Activated CD8-positive, alpha-beta memory T cell treated with anti-CD3 and anti-CD28 coated beads, Interleukin-2, amount 50 U/mL, for 1 hour (primary cell): Measurements from ENCODE around the gene CENPW.

ENCODE experiments used
- DNase-seq: peaks from one replicate; pipeline ENCODE4 v3.0.0-alpha.2; 2020; ENCODE audit errors: extremely low read depth

Gene CENPW

GRCh38 chr6:126339796-126340609 lies at the start of gene CENPW:
CENPW (plus strand) TSS chr6:126340115; CDS start chr6:126340274, 159 bp downstream.
- DNase-seq = peak; percentile 66

- DNase-seq = no peak
These were observed 45.9 kb upstream of the CENPW start for GRCh38 chr6:126293891-126294524.

- no peak for DNase-seq
These were observed 39.8 kb upstream of the CENPW start for GRCh38 chr6:126300126-126300525.

- no peak for DNase-seq
These were observed 39.2 kb upstream of the CENPW start for GRCh38 chr6:126300735-126301134.

GRCh38 chr6:126302191-126302590 lies 37.7 kb upstream of the CENPW start:
- DNase-seq = no peak

- no peak for DNase-seq
These were observed 32.1 kb upstream of the CENPW start for GRCh38 chr6:126307849-126308248.

- DNase-seq = no peak
These were observed 31.6 kb upstream of the CENPW start for GRCh38 chr6:126308362-126308761.

- no peak for DNase-seq
These were observed 27.8 kb upstream of the CENPW start for GRCh38 chr6:126312013-126312665.

- DNase-seq = no peak
These were observed 26.0 kb upstream of the CENPW start for GRCh38 chr6:126313941-126314340.

GRCh38 chr6:126318797-126319196 lies 21.1 kb upstream of the CENPW start:
- no peak for DNase-seq

GRCh38 chr6:126333729-126334128 lies 6.2 kb upstream of the CENPW start:
- no peak for DNase-seq

- DNase-seq = no peak
These were observed 4.7 kb upstream of the CENPW start for GRCh38 chr6:126335210-126335609.

GRCh38 chr6:126337323-126337722 lies 2.6 kb upstream of the CENPW start:
- no peak for DNase-seq

- DNase-seq = no peak
These were observed 1.2 kb downstream of the CENPW start for GRCh38 chr6:126341126-126341525.

- DNase-seq = no peak
These were observed 4.3 kb downstream of the CENPW start for GRCh38 chr6:126344181-126344580.

- no peak for DNase-seq
These were observed 12.0 kb downstream of the CENPW start for GRCh38 chr6:126351960-126352359.

- DNase-seq = no peak
These were observed 12.6 kb downstream of the CENPW start for GRCh38 chr6:126352514-126352913.

GRCh38 chr6:126356526-126356925 lies 16.6 kb downstream of the CENPW start:
- no peak for DNase-seq

- no peak for DNase-seq
These were observed 20.1 kb downstream of the CENPW start for GRCh38 chr6:126359936-126360537.

- no peak for DNase-seq
These were observed 22.0 kb downstream of the CENPW start for GRCh38 chr6:126361832-126362440.

GRCh38 chr6:126367849-126368248 lies 27.9 kb downstream of the CENPW start:
- DNase-seq = no peak

- no peak for DNase-seq
These were observed 32.7 kb downstream of the CENPW start for GRCh38 chr6:126372626-126373025.
